Fibroblast of mammary gland (primary cell): ENCODE data around the gene CHIC1.
"Not testable (repeated sequence)": the region's sequence is repeated elsewhere in the genome, so short reads cannot be mapped to it uniquely, and the experiment has no call there.

Experiments
- DNase-seq: peaks from one replicate; pipeline ENCODE4 v3.0.0-alpha.2; 2010; ENCODE audit warnings: low read depth
- H3K4me3 ChIP-seq: 2 replicates; pipeline ENCODE4 v1.5.1; 2011; ENCODE audit warnings: low read depth, mild to moderate bottlenecking, low read length, moderate library complexity; ENCODE audit not compliant: control insufficient read depth
- TF ChIP-seq, protein P1 (sequence below): conservative IDR thresholded peaks from 2 replicates; pipeline ENCODE4 v1.5.1; 2011; ENCODE audit warnings: low read depth, low read length, inconsistent platforms; ENCODE audit not compliant: control insufficient read depth, insufficient read depth

Gene CHIC1

DNA sequence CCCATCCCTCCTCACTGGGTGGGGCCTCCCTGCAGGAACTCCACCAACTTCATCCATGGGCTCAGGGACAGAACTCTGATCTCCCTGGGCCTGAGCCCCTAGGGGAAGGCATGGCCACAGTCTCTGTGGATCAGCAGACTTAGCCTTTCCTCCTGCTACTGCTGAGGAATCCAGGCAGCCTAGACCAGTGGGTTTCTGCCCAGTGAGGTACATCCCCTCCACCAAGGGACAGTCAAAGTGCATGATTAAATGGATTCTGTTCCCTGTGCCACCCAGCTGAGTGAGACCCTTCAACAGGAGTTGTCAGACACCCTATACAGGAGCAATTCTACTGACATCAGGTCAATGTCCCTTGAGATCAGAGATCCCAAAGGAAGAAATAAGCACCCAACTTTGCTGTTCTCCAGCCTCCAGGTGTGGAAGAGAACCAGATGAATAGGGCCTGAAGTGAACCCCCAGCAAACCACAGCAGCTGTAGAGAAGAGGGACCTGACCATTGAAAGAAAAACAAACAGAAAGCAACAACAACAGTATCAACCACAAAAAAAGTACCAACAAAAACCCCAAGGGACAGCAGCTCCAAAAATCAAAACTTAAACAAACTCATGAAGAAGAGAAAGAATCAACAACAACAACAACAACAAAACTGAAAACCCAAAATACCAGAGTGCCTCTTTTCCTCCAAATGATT lies 84.8 kb downstream of the CHIC1 start:
- H3K4me3 ChIP-seq: no peak overlapping the region
- no peak for DNase-seq
- TF ChIP-seq, protein P1, sequence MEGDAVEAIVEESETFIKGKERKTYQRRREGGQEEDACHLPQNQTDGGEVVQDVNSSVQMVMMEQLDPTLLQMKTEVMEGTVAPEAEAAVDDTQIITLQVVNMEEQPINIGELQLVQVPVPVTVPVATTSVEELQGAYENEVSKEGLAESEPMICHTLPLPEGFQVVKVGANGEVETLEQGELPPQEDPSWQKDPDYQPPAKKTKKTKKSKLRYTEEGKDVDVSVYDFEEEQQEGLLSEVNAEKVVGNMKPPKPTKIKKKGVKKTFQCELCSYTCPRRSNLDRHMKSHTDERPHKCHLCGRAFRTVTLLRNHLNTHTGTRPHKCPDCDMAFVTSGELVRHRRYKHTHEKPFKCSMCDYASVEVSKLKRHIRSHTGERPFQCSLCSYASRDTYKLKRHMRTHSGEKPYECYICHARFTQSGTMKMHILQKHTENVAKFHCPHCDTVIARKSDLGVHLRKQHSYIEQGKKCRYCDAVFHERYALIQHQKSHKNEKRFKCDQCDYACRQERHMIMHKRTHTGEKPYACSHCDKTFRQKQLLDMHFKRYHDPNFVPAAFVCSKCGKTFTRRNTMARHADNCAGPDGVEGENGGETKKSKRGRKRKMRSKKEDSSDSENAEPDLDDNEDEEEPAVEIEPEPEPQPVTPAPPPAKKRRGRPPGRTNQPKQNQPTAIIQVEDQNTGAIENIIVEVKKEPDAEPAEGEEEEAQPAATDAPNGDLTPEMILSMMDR: no peak

DNA sequence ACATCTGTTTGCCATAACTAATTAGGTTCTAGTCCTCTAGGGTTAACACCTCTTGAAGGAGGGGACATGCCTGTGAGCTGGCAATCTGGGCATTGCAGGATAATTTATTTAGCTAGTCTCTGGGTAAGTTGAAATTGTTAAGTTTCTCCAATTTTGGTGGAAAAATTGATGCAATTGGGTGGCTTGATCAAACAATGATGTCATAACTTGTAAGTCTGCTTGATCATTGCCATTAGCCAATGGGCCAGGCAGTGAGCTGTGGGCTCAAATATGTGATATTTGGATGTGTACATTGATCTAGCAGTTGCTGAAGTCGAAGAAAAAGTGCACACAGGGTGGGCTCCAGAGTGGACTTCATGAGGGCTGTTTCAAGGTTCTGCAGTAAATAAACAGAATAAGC lies 98.3 kb downstream of the CHIC1 start:
- not testable (repeated sequence) for DNase-seq, H3K4me3 ChIP-seq

DNA sequence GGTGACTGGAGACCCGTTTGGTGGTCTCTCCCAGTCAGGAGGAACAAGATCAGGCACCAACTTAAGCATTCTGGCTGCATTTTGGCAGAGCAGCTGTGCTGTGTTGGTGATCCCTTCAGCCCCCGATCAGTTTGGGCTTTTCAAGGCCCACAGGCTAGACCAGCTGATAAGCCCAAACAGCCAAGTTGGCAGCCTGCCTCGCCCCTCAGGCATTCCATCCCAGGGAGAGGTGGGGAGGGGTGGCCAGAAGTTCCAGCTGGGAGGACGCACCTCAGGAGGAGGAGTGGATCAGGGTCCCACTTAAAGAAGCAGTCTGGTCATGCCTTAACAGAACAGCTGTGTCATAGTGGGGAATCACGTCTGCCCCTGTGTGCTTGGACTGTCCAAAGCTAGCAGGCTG lies 105.8 kb downstream of the CHIC1 start:
- TF ChIP-seq, protein P1: no peak
- no peak overlapping the region for H3K4me3 ChIP-seq
- no peak for DNase-seq

DNA sequence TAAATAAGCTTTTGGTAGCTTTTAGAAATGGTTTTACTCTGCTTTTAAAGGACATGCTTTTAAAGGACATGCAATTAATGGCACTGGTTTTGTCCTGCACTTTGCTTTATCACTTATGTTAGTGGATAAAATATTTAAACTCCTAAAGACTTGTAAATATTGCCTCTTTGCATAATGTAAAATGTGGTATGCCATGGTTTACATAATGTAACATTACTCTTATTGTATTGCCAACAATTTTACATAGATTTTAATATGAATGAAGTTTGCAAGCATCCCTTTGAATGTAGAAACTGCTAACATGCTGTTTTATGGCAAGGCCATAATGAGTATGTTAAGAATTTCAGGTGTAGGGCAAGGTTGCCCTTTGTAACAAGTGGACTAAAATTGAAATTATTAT lies 118.4 kb downstream of the CHIC1 start:
- H3K4me3 ChIP-seq: no peak overlapping the region
- no peak for DNase-seq
- TF ChIP-seq, protein P1: no peak

DNA sequence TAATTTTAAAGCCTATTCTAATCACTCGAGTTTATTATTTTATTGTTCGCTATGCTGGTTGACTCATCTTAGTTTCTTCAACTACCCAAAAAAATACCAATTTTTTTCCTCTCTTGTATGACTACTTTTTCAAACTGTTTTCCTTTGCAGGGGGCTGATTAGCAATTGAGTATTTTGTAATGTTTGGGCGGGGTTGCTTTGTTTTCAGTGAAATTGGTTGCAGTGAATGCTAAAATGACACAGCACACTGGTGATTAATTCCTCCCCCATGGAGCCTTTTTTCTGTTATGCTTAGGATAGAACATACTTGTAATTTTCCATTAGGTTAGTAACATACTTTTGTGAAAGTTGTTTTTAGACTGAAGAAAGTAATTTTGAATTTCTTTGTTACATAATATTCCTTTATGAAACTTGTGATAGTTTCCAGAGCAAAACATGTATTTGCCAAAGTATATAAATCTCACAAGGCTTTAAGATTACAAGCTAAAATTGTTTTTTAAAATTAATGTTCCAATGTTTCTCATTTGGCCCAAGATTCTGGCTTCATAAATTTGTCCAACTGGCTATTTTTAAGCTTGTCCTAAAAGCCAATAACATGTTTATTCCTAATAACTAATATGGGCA lies 120.4 kb downstream of the CHIC1 start:
- H3K4me3 ChIP-seq: no peak overlapping the region
- peak; percentile 79 for DNase-seq
- TF ChIP-seq, protein P1: no peak

DNA sequence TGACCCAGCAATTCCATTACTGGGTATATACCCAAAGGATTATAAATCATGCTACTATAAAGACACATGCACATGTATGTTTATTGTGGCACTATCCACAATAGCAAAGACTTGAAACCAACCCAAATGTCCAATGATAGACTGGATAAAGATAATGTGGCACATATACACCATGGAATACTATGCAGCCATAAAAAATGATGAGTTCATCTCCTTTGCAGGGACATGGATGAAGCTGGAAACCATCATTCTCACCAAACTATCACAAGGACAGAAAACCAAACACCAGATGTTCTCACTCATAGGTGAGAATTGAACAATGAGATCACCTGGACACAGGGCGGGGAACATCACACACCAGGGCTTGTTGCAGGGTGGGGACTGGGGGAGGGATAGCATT lies 144.0 kb downstream of the CHIC1 start:
- not testable (repeated sequence) for H3K4me3 ChIP-seq, DNase-seq

DNA sequence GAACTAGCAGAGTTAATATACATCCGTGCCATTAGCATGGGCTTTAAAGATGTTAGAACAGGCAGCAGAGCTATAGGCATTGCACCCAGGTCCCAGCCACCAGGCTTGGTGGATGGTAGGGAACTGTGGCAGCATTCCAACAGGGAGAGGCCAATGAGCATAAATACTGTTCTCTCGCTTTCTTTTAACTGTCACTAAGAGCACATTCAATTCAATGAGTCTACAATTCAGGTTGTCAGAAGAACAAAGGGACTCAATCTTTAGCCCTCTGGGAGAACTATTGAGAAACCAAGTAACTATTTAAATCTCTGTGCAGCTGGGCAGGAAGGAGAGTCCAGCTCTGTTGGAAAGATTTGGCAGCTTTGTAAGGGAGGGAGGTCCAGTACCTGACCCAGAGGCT lies 165.6 kb downstream of the CHIC1 start:
- H3K4me3 ChIP-seq: no peak overlapping the region
- TF ChIP-seq, protein P1: no peak
- no peak for DNase-seq
